IMR-90 (cell line): ENCODE data around the gene RAB5B. TPM values are rescaled to one million over a fixed set of nuclear protein-coding genes. Genes with fewer than 3 reads are reported as not detected.

Source experiments
- ATAC-seq: fragments of 200-7000 bp; cut with Tn5 transposase; 2 replicates; pipeline ENCODE4 v1.9.1; 2020; ENCODE audit warnings: low read depth, mild to moderate bottlenecking, moderate library complexity
- BruUV-seq: library from RNA; stranded (reverse); fragments of 400-500 nt; replicated peaks from 2 replicates; lab custom pipeline; 2021; lab: Mats Ljungman, UMichigan
- CTCF ChIA-PET: fragments of 300-600 bp; formaldehyde crosslinking; extraction: SDS; loops from one replicate; lab custom pipeline; 2021; ENCODE audit warnings: antibody characterized with exemption; lab: Yijun Ruan, JAX
- POLR2A ChIA-PET: fragments of 300-600 bp; sonication (Branson Sonifier 250); formaldehyde crosslinking; loops from one replicate; lab custom pipeline; 2022; ENCODE audit warnings: antibody characterized with exemption; ENCODE audit not compliant: unreplicated experiment; lab: Charles Lee
- DNase-seq: peaks from one replicate; pipeline ENCODE4 v3.0.0; 2013
- H2AFZ ChIP-seq: replicated peaks from 2 replicates; pipeline ENCODE3; 2013; ENCODE audit warnings: low read length, mild to moderate bottlenecking; ENCODE audit not compliant: poor library complexity
- H2AK5ac ChIP-seq: 2 replicates; pipeline ENCODE4 v1.6.1; 2013; ENCODE audit warnings: low read depth, low read length, inconsistent platforms
- H2AK9ac ChIP-seq: replicated peaks from 2 replicates; pipeline ENCODE3; 2013; ENCODE audit warnings: mild to moderate bottlenecking, low read depth, low read length, moderate library complexity; ENCODE audit not compliant: poor library complexity
- H2BK120ac ChIP-seq: 2 replicates; pipeline ENCODE4 v1.6.1; 2013; ENCODE audit warnings: low read depth, low read length, inconsistent platforms
- H2BK15ac ChIP-seq: 3 replicates; pipeline ENCODE4 v1.6.1; 2013; ENCODE audit warnings: low read depth, low read length, inconsistent platforms
- H2BK20ac ChIP-seq: 2 replicates; pipeline ENCODE4 v1.6.1; 2013; ENCODE audit warnings: low read depth, mild to moderate bottlenecking, inconsistent platforms, low read length, moderate library complexity
- H2BK5ac ChIP-seq: 2 replicates; pipeline ENCODE4 v1.6.1; 2013; ENCODE audit warnings: mild to moderate bottlenecking, low read depth, low read length, inconsistent platforms; ENCODE audit not compliant: poor library complexity, severe bottlenecking
- H3K14ac ChIP-seq: replicated peaks from 2 replicates; pipeline ENCODE4 v1.6.1; 2013; ENCODE audit warnings: low read depth, low read length, inconsistent platforms
- H3K18ac ChIP-seq: 2 replicates; pipeline ENCODE4 v1.6.1; 2013; ENCODE audit warnings: low read depth, low read length, control low read depth
- H3K23ac ChIP-seq: 2 replicates; pipeline ENCODE4 v1.6.1; 2013; ENCODE audit warnings: low read depth, low read length, inconsistent platforms
- H3K27ac ChIP-seq: 2 replicates; pipeline ENCODE4 v1.5.1; 2013; ENCODE audit warnings: mild to moderate bottlenecking, control low read depth, low read length; ENCODE audit not compliant: insufficient read depth
- H3K27me3 ChIP-seq: 2 replicates; pipeline ENCODE4 v1.6.1; 2013; ENCODE audit warnings: low read length; ENCODE audit not compliant: control insufficient read depth, insufficient read depth
- H3K36me3 ChIP-seq: 2 replicates; pipeline ENCODE4 v1.6.1; 2013; ENCODE audit warnings: low read length, mixed read lengths; ENCODE audit not compliant: control insufficient read depth, insufficient read depth
- H3K4ac ChIP-seq: 2 replicates; pipeline ENCODE4 v1.6.1; 2013; ENCODE audit warnings: low read depth, low read length, inconsistent platforms
- H3K4me1 ChIP-seq: 2 replicates; pipeline ENCODE4 v1.6.1; 2013; ENCODE audit warnings: low read length, mixed read lengths; ENCODE audit not compliant: control insufficient read depth, insufficient read depth
- H3K4me2 ChIP-seq: 2 replicates; pipeline ENCODE4 v1.6.1; 2013; ENCODE audit warnings: low read depth, mild to moderate bottlenecking, control low read depth, low read length, moderate library complexity
- H3K4me3 ChIP-seq: 2 replicates; pipeline ENCODE4 v1.5.1; 2013; ENCODE audit warnings: low read depth, mild to moderate bottlenecking, control low read depth, low read length, moderate library complexity; ENCODE audit not compliant: insufficient read depth
- H3K56ac ChIP-seq: 2 replicates; pipeline ENCODE4 v1.6.1; 2013; ENCODE audit warnings: low read length, inconsistent platforms; ENCODE audit not compliant: insufficient read depth; ENCODE audit errors: extremely low read depth
- H3K79me1 ChIP-seq, 2 experiments: 2 replicates each; pipeline ENCODE4 v1.6.1; 2013; ENCODE audit warnings: low read length in 2 of 2, inconsistent platforms in 1 of 2, low read depth in 1 of 2
- H3K9ac ChIP-seq: 2 replicates; pipeline ENCODE4 v1.6.1; 2013; ENCODE audit warnings: low read depth, low read length, control low read depth
- H3K9me1 ChIP-seq: 2 replicates; pipeline ENCODE4 v1.6.1; 2013; ENCODE audit warnings: low read length, inconsistent platforms; ENCODE audit not compliant: insufficient read depth
- H3K9me3 ChIP-seq: 2 replicates; pipeline ENCODE4 v1.6.1; 2013; ENCODE audit warnings: low read length; ENCODE audit not compliant: control insufficient read depth, insufficient read depth
- H4K20me1 ChIP-seq: 2 replicates; pipeline ENCODE4 v1.6.1; 2013; ENCODE audit warnings: low read length, inconsistent platforms; ENCODE audit not compliant: insufficient read depth
- H4K5ac ChIP-seq: 2 replicates; pipeline ENCODE4 v1.6.1; 2013; ENCODE audit warnings: mild to moderate bottlenecking, low read depth, low read length, control low read depth
- H4K8ac ChIP-seq, 2 experiments: 2 replicates each; pipeline ENCODE4 v1.6.1; 2013; ENCODE audit warnings: low read depth in 2 of 2, low read length in 2 of 2, control low read depth in 1 of 2, inconsistent platforms in 1 of 2
- H4K91ac ChIP-seq: 2 replicates; pipeline ENCODE4 v1.6.1; 2013; ENCODE audit warnings: low read depth, low read length, inconsistent platforms; ENCODE audit not compliant: insufficient read depth
- BHLHE40 ChIP-seq: fragments of 150-350 bp; IDR thresholded peaks from 2 replicates; pipeline ENCODE4 v1.6.1; 2016; ENCODE audit warnings: mild to moderate bottlenecking, low read depth, low read length
- CEBPB ChIP-seq: IDR thresholded peaks from 2 replicates; pipeline ENCODE4 v1.6.1; 2012; ENCODE audit warnings: low read depth, low read length, improper control_type of control experiment
- CHD1 ChIP-seq: IDR thresholded peaks from 2 replicates; pipeline ENCODE4 v1.6.1; 2012; ENCODE audit warnings: low read depth, low read length, improper control_type of control experiment
- CTCF ChIP-seq: conservative IDR thresholded peaks from 2 replicates; pipeline ENCODE4 v1.5.1; 2012; ENCODE audit warnings: mild to moderate bottlenecking, low read depth, low read length, improper control_type of control experiment
- ELK1 ChIP-seq: fragments of 150-350 bp; IDR thresholded peaks from 2 replicates; pipeline ENCODE4 v1.6.1; 2016; ENCODE audit warnings: low read depth, mild to moderate bottlenecking, low read length, moderate library complexity, borderline replicate concordance
- FOS ChIP-seq: fragments of 150-350 bp; IDR thresholded peaks from 2 replicates; pipeline ENCODE4 v1.6.1; 2016; ENCODE audit warnings: low read depth, low read length
- MAFK ChIP-seq: IDR thresholded peaks from 2 replicates; pipeline ENCODE4 v1.6.1; 2012; ENCODE audit warnings: low read depth, low read length, improper control_type of control experiment
- MAZ ChIP-seq: IDR thresholded peaks from 2 replicates; pipeline ENCODE4 v1.6.1; 2012; ENCODE audit warnings: low read depth, mild to moderate bottlenecking, low read length, improper control_type of control experiment, moderate library complexity, borderline replicate concordance
- MXI1 ChIP-seq: IDR thresholded peaks from 2 replicates; pipeline ENCODE4 v1.6.1; 2012; ENCODE audit warnings: low read depth, mild to moderate bottlenecking, low read length, moderate library complexity, borderline replicate concordance
- POLR2A ChIP-seq: IDR thresholded peaks from 2 replicates; pipeline ENCODE4 v1.6.1; 2012; ENCODE audit warnings: mild to moderate bottlenecking, low read depth, low read length
- RAD21 ChIP-seq: IDR thresholded peaks from 2 replicates; pipeline ENCODE4 v1.6.1; 2012; ENCODE audit warnings: low read length, improper control_type of control experiment
- RCOR1 ChIP-seq: IDR thresholded peaks from 2 replicates; pipeline ENCODE4 v1.6.1; 2012; ENCODE audit warnings: mild to moderate bottlenecking, low read length, improper control_type of control experiment; ENCODE audit not compliant: insufficient replicate concordance
- RFX5 ChIP-seq: IDR thresholded peaks from 2 replicates; pipeline ENCODE4 v1.8.0; 2012; ENCODE audit warnings: low read depth, mild to moderate bottlenecking, low read length, moderate library complexity
- SMC3 ChIP-seq: fragments of 150-350 bp; IDR thresholded peaks from 2 replicates; pipeline ENCODE4 v1.6.1; 2016; ENCODE audit warnings: low read depth, mild to moderate bottlenecking, antibody characterized with exemption, low read length, moderate library complexity
- USF2 ChIP-seq: fragments of 150-350 bp; IDR thresholded peaks from 2 replicates; pipeline ENCODE4 v1.6.1; 2017; ENCODE audit warnings: mild to moderate bottlenecking, antibody characterized with exemption, low read length, low read depth
- WGBS, 2 experiments: methylation state at CpG; one replicate each; pipeline versions ENCODE4 v1.1.5 to v1.1.7; 2013; ENCODE audit warnings: missing lambda C conversion rate in 2 of 2; ENCODE audit not compliant: insufficient read length in 1 of 2; ENCODE audit errors: extremely low coverage in 2 of 2; 5-methylcytosine and 5-hydroxymethylcytosine counted together
- dilution Hi-C: fragments of 300-500 bp; cut with HindIII; formaldehyde crosslinking; loops from one replicate; pipeline ENCODE4 v1.14.3; 2018; ENCODE audit warnings: low sequenced_read_pairs; ENCODE audit not compliant: unreplicated experiment
- in situ Hi-C: fragments of 300-500 bp; cut with MboI; formaldehyde crosslinking; loops from 3 replicates; pipeline ENCODE4 v1.14.3; 2019; ENCODE audit warnings: low sequenced_read_pairs, inconsistent platforms, mixed read lengths
- intact Hi-C: fragments of 100-400 bp; cut with micrococcal nuclease; formaldehyde crosslinking; loops from 2 replicates; pipeline ENCODE4 v1.10.0; 2022
- polyA plus RNA-seq, 3 experiments: library from polyadenylated mRNA; depleted of rRNA; stranded (reverse); fragments of >200 nt; gene quantifications; 2 replicates each; pipeline ENCODE4 v1.2.3, GENCODE V29; 2012; ENCODE audit warnings: low replicate concordance in 1 of 3
- total RNA-seq: library from RNA; depleted of rRNA; stranded (reverse); fragments of >200 nt; gene quantifications from 2 replicates; pipeline ENCODE4 v1.2.3, GENCODE V29; 2012

RAB5B gene
- total and polyA plus RNA-seq, 2 of the 4 experiments (the other 2 are of a cell fraction), result 56.5 to 99.2 TPM

- ATAC-seq (peak; percentile 19), DNase-seq (peak; percentile 62)
- peak overlapping the region; percentile 68; the same call in 1 of the 2 replicates for H3K4me3 ChIP-seq
- no peak overlapping the region for H3K23ac ChIP-seq
- H3K27me3 ChIP-seq, result no peaks in the 10 kb centered on the region
- BruUV-seq, result no TSS peak
- H4K5ac ChIP-seq, result no peak overlapping the region
- no peak overlapping the region for H2BK120ac ChIP-seq
- no peaks in the 10 kb centered on the region; the same call in 1 of the 2 replicates for H4K20me1 ChIP-seq
- H4K91ac ChIP-seq, result no peak overlapping the region
- intact Hi-C loops, result loop anchor here (1.0 to 10.0 kb wide), 3 partner anchors 33 to 109 kb away; partner anchors contain the start of genes PA2G4 and RPS26
- peak overlapping the region; percentile 46; the same call in 1 of the 2 replicates for H3K9ac ChIP-seq
- H3K4me1 ChIP-seq, result peaks cover 4% of the 10 kb centered on the region
- no peak overlapping the region for H3K56ac ChIP-seq
- H3K18ac ChIP-seq, result no peak overlapping the region
- no peak overlapping the region for H2AFZ ChIP-seq
- peak overlapping the region; percentile 90 for H3K4me2 ChIP-seq
- H2AK5ac ChIP-seq, result no peak overlapping the region
- H3K4ac ChIP-seq, result no peak overlapping the region
- WGBS, 2 experiments, result 93% methylated on average over 3 of the region's 14 CpGs; no CpG with 5 or more reads in 1 of the 2 experiments
- peaks cover 21% of the 10 kb centered on the region for H3K36me3 ChIP-seq
- no peak overlapping the region for H2BK15ac ChIP-seq
- no peak overlapping the region for H4K8ac ChIP-seq
- dilution Hi-C loops, result no loop called here
- no peaks in the 10 kb centered on the region for H3K9me1 ChIP-seq
- peaks cover 5 to 16% of the 10 kb centered on the region in 2 experiments for H3K79me1 ChIP-seq
- in situ Hi-C loops, result loop anchor here (5.0 kb wide), 1 partner anchor 41 kb away; no protein-coding TSS in a partner anchor
- ChIA-PET POLR2A (interaction anchor here (0.5 kb wide), 1 partner anchor 13 kb away, joined by 6 read pairs; no protein-coding TSS in a partner anchor), CTCF (interaction anchor here (0.6 to 1.8 kb wide), 9 partner anchors 9 to 116 kb away, joined by 3 to 8 read pairs (median 3); no protein-coding TSS in a partner anchor)
- H3K14ac ChIP-seq, result no peak overlapping the region
- H2BK5ac ChIP-seq, result no peak overlapping the region
- no peaks in the 10 kb centered on the region for H3K9me3 ChIP-seq
- H2BK20ac ChIP-seq, result no peak overlapping the region
- H2AK9ac ChIP-seq, result no peak overlapping the region
- peak overlapping the region; percentile 13; the same call in 1 of the 2 replicates for H3K27ac ChIP-seq
- no peak for TF ChIP-seq BHLHE40
- TF ChIP-seq CEBPB, result no peak
- no peak for TF ChIP-seq POLR2A
- peak; percentile 77 for TF ChIP-seq RAD21
- TF ChIP-seq RFX5, result no peak
- TF ChIP-seq MAZ, result no peak
- no peak for TF ChIP-seq CHD1
- TF ChIP-seq ELK1, result no peak
- peak; percentile 91 for TF ChIP-seq CTCF
- TF ChIP-seq RCOR1, result no peak
- peak; percentile 66 for TF ChIP-seq SMC3
- TF ChIP-seq USF2, result no peak
- no peak for TF ChIP-seq MAFK
- no peak for TF ChIP-seq FOS
- no peak for TF ChIP-seq MXI1
These were observed 22.4 kb downstream of the RAB5B start for GRCh38 chr12:55996201-55996714.
